Endodermal cell (in vitro differentiated cells): ENCODE results near the gene TLE1. TPM values are rescaled to one million over a fixed set of nuclear protein-coding genes. Genes with fewer than 3 reads are reported as not detected.

ENCODE experiments used
- DNase-seq: peaks from one replicate; pipeline ENCODE4 v3.0.0-alpha.2; 2017
- H3K27ac ChIP-seq: 2 replicates; pipeline ENCODE4 v1.5.1; 2013; ENCODE audit warnings: mild to moderate bottlenecking, low read depth, low read length, moderate library complexity
- H3K27me3 ChIP-seq: 2 replicates; pipeline ENCODE4 v1.6.1; 2013; ENCODE audit warnings: mild to moderate bottlenecking, low read length, moderate library complexity; ENCODE audit not compliant: insufficient read depth, control insufficient read depth, poor library complexity, severe bottlenecking
- H3K36me3 ChIP-seq: 2 replicates; pipeline ENCODE4 v1.7.0; 2013; ENCODE audit warnings: mild to moderate bottlenecking, low read length, moderate library complexity; ENCODE audit not compliant: control insufficient read depth, insufficient read depth
- H3K4me1 ChIP-seq: one replicate; pipeline ENCODE4 v1.7.0; 2013; ENCODE audit warnings: low read length; ENCODE audit not compliant: control insufficient read depth, insufficient read depth
- H3K4me3 ChIP-seq: 2 replicates; pipeline ENCODE4 v1.5.1; 2013; ENCODE audit warnings: mild to moderate bottlenecking, low read length, moderate library complexity
- H3K9ac ChIP-seq: 2 replicates; pipeline ENCODE4 v1.6.1; 2013; ENCODE audit warnings: mild to moderate bottlenecking, low read length, moderate library complexity; ENCODE audit not compliant: poor library complexity, severe bottlenecking; ENCODE audit errors: extremely low read depth
- H3K9me3 ChIP-seq: 2 replicates; pipeline ENCODE4 v1.6.1; 2013; ENCODE audit warnings: mild to moderate bottlenecking, low read length, moderate library complexity; ENCODE audit not compliant: control insufficient read depth
- H3K27ac Mint-ChIP-seq: 2 replicates; pipeline ENCODE4 v1.8.0; 2020; ENCODE audit warnings: mixed read lengths
- H3K27me3 Mint-ChIP-seq: 2 replicates; pipeline ENCODE4 v1.8.0; 2021; ENCODE audit warnings: mild to moderate bottlenecking, mixed read lengths; ENCODE audit not compliant: insufficient read depth
- H3K36me3 Mint-ChIP-seq: 2 replicates; pipeline ENCODE4 v1.8.0; 2020; ENCODE audit warnings: low read depth, mixed read lengths
- H3K4me1 Mint-ChIP-seq: 2 replicates; pipeline ENCODE4 v1.8.0; 2020; ENCODE audit warnings: mixed read lengths
- H3K4me3 Mint-ChIP-seq: 2 replicates; pipeline ENCODE4 v1.8.0; 2020; ENCODE audit warnings: mild to moderate bottlenecking, moderate library complexity, mixed read lengths
- H3K9me3 Mint-ChIP-seq: 2 replicates; pipeline ENCODE4 v1.8.0; 2020; ENCODE audit warnings: mild to moderate bottlenecking, mixed read lengths
- WGBS, 2 experiments: methylation state at CpG; one replicate each; pipeline versions ENCODE4 v1.1.5 to v1.1.7; 2013; ENCODE audit warnings: missing lambda C conversion rate in 2 of 2, mixed read lengths in 1 of 2; ENCODE audit not compliant: insufficient coverage in 1 of 2, insufficient read length in 1 of 2; 5-methylcytosine and 5-hydroxymethylcytosine counted together
- total RNA-seq, 2 donors: library from RNA; stranded (reverse); fragmentation: NEBNext Ultra II Directional in 1 of 2; extraction: Animal tissue kit (Norgen Biotek cat#: 25700) in 1 of 2; gene quantifications; 2 replicates in 1 of 2; 3 replicates in 1 of 2; pipeline ENCODE4 v1.2.1, GENCODE V29; 2021
- TF ChIP-seq, protein P1 (sequence below): fragments of 200-600 bp; sonication (generic); conservative IDR thresholded peaks from 2 replicates; pipeline ENCODE4 v1.5.0; 2021; ENCODE audit warnings: antibody characterized with exemption, mild to moderate bottlenecking

The TLE1 gene
- total RNA-seq, 2 donors from 2014 or later, result 49.7 to 73.5 TPM

DNA sequence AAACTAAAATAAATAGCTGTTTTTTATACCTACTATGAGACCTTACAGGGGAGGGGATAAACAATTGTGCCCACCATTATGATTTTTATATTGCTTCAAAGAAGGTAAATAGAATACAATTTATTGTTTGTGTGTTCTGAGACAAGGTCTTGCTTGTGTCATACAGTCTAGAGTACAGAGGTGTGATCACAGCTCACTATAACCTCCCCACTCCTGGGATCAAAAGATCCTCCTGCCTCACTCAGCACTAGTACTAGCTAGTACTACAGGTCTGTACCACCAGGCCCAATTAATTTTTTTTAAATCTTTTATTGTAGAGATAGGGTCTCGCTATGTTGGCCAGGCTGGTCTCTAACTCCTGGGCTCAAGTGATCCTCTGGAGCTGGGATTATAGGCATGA lies 11.3 kb downstream of the TLE1 start:
- Mint-ChIP-seq H3K4me3 (no peak overlapping the region), H3K27me3 (peaks cover 4% of the 10 kb centered on the region), H3K36me3 (peaks cover 62% of the 10 kb centered on the region), H3K4me1 (peaks cover 36% of the 10 kb centered on the region), H3K9me3 (no peaks in the 10 kb centered on the region), H3K27ac (no peak overlapping the region)
- Histone ChIP-seq H3K9me3 (no peaks in the 10 kb centered on the region), H3K27me3 (peaks cover 6% of the 10 kb centered on the region), H3K4me3 (no peak overlapping the region), H3K9ac (no peak overlapping the region), H3K27ac (no peak overlapping the region), H3K4me1 (peaks cover 12% of the 10 kb centered on the region), H3K36me3 (peaks cover 87% of the 10 kb centered on the region)
- TF ChIP-seq, protein P1, sequence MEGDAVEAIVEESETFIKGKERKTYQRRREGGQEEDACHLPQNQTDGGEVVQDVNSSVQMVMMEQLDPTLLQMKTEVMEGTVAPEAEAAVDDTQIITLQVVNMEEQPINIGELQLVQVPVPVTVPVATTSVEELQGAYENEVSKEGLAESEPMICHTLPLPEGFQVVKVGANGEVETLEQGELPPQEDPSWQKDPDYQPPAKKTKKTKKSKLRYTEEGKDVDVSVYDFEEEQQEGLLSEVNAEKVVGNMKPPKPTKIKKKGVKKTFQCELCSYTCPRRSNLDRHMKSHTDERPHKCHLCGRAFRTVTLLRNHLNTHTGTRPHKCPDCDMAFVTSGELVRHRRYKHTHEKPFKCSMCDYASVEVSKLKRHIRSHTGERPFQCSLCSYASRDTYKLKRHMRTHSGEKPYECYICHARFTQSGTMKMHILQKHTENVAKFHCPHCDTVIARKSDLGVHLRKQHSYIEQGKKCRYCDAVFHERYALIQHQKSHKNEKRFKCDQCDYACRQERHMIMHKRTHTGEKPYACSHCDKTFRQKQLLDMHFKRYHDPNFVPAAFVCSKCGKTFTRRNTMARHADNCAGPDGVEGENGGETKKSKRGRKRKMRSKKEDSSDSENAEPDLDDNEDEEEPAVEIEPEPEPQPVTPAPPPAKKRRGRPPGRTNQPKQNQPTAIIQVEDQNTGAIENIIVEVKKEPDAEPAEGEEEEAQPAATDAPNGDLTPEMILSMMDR, result no peak
- WGBS, 2 experiments, result 88 to 90% methylated on average over 1 of the region's 1 CpG
- no peak for DNase-seq

- 90 to 94% methylated on average over 2 of the region's 2 CpGs for WGBS, 2 experiments
Observed at GRCh38 chr9:81676395-81676794, 13.0 kb downstream of the TLE1 start.

GRCh38 chr9:81673310-81673709 lies 16.0 kb downstream of the TLE1 start:
- DNase-seq, result peak; percentile 72
- no peaks in the 10 kb centered on the region for H3K4me1 ChIP-seq
- peaks cover 17% of the 10 kb centered on the region for H3K4me1 Mint-ChIP-seq

More at GRCh38 chr9:81676395-81676794, 13.0 kb downstream of the TLE1 start:
- Mint-ChIP-seq H3K27ac (no peak overlapping the region), H3K4me1 (peaks cover 27% of the 10 kb centered on the region), H3K9me3 (no peaks in the 10 kb centered on the region), H3K36me3 (peaks cover 75% of the 10 kb centered on the region), H3K27me3 (peaks cover 4% of the 10 kb centered on the region), H3K4me3 (no peak overlapping the region)
- no peaks in the 10 kb centered on the region for H3K27me3 ChIP-seq
- TF ChIP-seq, protein P1, result no peak
- no peak for DNase-seq
- no peak overlapping the region for H3K27ac ChIP-seq
- no peak overlapping the region for H3K9ac ChIP-seq
- H3K4me1 ChIP-seq, result peaks cover 12% of the 10 kb centered on the region
- H3K4me3 ChIP-seq, result no peak overlapping the region
- H3K36me3 ChIP-seq, result peaks cover 83% of the 10 kb centered on the region
- no peaks in the 10 kb centered on the region for H3K9me3 ChIP-seq

More at GRCh38 chr9:81673310-81673709, 16.0 kb downstream of the TLE1 start:
- peaks cover 78% of the 10 kb centered on the region for H3K36me3 Mint-ChIP-seq
- no peak overlapping the region for H3K27ac Mint-ChIP-seq
- Histone ChIP-seq H3K27ac (no peak overlapping the region), H3K27me3 (no peaks in the 10 kb centered on the region), H3K36me3 (peaks cover 80% of the 10 kb centered on the region), H3K4me3 (no peak overlapping the region), H3K9me3 (no peaks in the 10 kb centered on the region), H3K9ac (no peak overlapping the region)
- H3K4me3 Mint-ChIP-seq, result no peak overlapping the region
- TF ChIP-seq, protein P1, result peak; percentile 62
- WGBS, 2 experiments, result 73 to 74% methylated on average over 5 of the region's 5 CpGs
- H3K9me3 Mint-ChIP-seq, result no peaks in the 10 kb centered on the region
- no peaks in the 10 kb centered on the region for H3K27me3 Mint-ChIP-seq
